T-helper 9 cell (primary cell): ENCODE results near the gene LRRC3.
"Not testable (repeated sequence)": the region's sequence is repeated elsewhere in the genome, so short reads cannot be mapped to it uniquely, and the experiment has no call there.

Experiments
- DNase-seq: peaks from one replicate; pipeline ENCODE4 v3.0.0-alpha.2; 2020

Gene LRRC3

DNA sequence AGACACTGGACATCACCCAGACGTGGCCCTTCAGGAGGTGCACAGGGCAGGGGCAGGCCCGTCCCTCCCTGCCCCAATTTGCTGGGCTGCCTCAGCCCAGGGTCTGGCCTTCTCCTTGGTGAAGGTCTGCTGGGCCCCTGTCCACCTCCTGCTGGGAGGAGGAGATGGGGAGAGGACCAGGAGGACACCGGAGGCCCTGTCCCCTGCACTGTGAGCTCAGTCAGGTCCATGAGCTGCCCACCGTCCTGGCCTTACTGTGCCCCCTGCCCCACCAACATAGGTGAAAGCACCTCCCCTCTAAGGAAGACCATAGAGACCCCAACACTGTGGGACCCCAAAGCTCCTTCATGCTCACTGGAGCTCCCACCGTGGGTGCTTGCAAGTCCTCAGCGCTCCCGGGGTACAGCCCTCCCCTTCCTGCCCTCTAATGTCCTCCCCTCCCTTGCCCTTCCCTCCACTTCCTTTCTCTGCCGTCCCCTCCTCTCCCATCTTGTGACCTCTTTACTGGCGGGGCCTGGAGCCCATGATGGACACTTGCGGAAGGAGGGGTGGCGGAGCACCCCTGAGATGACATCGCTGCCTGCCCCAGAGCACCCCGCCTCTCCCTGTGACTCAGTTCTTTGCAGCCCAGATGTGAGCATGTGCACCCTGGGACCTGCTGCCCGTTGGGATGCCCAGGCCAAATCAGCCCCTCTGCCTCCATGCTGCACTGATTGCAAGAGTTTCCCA lies 4.6 kb downstream of the LRRC3 start:
- no peak for DNase-seq

DNA sequence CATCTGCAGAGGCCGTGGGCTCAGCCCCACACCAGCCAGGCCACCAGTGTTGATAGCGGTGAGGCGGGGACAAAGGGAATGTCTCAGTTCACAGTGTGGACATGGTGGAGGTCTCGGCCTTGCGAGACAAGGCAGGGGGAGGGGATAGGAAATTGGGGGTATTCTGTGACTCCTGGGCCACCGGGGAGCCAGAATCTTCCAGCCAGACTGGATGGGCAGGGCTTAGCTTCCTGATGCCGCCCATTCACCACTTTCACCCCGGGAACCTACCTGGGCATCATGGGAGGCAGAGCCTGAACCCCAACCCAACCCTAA lies 5.1 kb downstream of the LRRC3 start:
- DNase-seq: no peak

- no peak for DNase-seq
These were observed 5.7 kb downstream of the LRRC3 start for GRCh38 chr21:44461005-44461404.

DNA sequence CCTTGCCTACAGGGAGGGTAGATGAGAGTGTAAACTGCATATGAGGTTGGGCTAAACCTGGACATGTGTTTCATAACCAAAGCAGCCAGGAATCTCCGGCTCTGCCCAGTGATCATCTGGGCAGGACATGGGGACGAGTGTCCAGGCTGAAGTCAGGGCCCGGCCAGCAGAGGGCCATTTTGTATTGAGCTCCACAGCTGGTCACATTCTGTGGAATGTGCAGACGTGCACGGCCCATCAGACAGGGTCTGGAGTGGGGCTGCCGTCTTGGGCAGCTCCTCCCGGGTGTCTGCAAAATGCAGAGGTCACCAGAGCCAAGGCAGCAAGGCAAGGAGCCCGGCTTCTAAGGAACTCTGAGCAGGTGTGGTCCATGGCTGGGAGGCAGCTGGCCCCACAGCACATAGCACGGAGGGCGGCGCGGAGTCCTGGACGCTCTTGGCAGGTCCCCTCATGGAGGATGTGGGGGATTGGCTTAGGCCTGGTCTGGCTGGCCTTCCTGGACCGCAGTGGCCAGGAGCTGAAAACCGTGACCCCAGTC lies 6.2 kb downstream of the LRRC3 start:
- DNase-seq: no peak

DNA sequence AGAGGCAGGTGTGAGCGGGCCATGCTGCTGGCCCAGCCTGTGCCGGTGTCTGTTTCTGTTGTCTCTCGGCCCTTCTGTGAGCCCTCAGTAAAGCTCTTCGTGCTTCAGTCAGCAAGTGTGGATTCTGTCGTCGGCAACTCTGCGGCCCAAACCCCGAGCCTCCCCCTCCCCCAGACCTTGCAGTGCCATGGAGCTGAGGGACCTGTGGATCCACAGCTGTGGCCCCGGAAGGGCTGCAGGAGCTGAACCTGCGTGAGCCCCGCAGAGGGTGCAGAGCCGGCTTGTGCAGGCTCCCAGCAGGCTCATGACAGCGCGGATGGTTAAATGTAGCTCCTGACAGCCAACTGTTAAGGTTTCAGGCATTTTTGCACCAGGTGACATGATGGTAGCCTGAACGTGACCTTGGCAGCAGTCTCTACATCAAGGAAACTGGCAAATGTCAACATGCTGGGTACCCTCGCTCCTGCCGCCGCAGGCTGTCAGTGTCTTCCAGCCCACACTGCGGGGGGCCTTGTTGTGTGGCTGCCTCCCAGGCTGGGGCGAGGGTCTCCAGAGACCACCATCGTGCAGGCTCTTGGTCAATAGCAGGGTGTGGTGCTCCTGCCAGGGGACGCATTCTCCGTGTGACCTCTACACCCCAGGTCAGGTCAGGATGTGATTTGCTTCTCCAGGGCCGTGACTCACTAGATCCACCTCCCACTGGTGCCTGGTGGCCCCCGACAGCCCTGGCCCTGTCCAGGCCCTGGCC lies 7.0 kb downstream of the LRRC3 start:
- DNase-seq: no peak

GRCh38 chr21:44462834-44463200 lies 7.5 kb downstream of the LRRC3 start:
- DNase-seq: no peak

- DNase-seq: no peak
These were observed 8.4 kb downstream of the LRRC3 start for GRCh38 chr21:44463724-44464123.

- no peak for DNase-seq
These were observed 9.0 kb downstream of the LRRC3 start for GRCh38 chr21:44464351-44464750.

GRCh38 chr21:44466351-44466954 lies 11.1 kb downstream of the LRRC3 start:
- DNase-seq: no peak

DNA sequence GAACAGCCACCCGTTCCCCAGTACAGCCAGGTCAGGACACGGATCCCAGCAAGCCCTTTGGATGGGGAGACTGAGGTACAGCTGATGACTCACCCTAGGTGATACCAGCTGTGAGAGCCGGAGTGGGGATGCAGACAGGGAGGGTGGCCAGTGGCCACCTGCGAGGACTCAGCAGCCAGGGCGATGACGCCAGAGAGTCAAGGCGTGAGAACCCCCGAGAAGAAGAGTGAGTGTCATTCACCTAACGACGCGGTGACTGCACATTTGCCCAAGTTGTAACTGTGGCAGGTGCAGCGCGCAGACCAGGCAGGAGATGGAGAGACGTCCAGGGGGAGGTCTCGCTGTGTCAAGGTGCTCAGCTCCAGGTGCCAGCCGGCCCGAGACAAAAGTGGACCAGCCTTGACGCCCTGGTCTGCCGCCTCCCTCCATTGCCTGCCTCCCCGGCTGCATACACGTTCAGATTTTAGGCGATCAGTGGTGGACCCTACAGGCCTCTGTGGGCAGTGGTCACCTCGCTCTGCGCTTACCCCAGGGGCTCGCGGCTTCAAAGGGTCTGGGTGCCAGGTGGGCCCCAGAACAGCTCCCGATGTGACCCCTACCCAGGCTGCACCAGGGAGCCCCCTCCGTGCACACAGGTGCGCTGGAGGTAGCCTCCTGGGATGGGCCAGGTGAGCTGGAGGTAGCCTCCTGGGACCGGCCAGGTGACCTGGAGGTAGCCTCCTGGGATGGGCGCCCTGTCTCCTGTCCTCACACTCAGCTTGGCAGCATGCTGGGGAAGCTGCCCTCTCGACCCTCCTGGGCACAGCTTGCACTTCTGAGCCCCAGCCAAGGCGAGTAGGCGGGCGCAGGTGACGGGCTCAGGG lies 11.9 kb downstream of the LRRC3 start:
- DNase-seq: no peak

- no peak for DNase-seq
These were observed 12.5 kb downstream of the LRRC3 start for GRCh38 chr21:44467859-44468195.

- no peak for DNase-seq
These were observed 16.0 kb downstream of the LRRC3 start for GRCh38 chr21:44471341-44471740.

DNA sequence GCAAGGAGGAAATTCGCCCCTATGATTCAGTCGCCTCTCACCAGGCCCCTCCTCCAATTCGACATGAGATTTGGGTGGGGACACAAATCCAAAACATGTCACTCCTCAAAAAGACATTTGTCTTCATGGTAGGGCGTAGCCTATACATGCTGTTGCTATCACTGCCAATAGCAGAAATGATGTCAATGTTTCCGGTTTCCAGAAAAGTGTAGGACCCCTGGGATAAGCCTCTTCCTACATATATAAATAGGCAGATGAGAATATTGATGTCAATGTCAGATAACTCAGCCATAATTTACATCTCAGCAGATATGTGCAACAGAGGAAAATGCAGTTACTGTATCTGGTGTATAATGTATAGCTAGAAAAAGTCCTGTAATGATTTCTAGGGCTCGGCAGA lies 16.7 kb downstream of the LRRC3 start:
- DNase-seq: no peak

DNA sequence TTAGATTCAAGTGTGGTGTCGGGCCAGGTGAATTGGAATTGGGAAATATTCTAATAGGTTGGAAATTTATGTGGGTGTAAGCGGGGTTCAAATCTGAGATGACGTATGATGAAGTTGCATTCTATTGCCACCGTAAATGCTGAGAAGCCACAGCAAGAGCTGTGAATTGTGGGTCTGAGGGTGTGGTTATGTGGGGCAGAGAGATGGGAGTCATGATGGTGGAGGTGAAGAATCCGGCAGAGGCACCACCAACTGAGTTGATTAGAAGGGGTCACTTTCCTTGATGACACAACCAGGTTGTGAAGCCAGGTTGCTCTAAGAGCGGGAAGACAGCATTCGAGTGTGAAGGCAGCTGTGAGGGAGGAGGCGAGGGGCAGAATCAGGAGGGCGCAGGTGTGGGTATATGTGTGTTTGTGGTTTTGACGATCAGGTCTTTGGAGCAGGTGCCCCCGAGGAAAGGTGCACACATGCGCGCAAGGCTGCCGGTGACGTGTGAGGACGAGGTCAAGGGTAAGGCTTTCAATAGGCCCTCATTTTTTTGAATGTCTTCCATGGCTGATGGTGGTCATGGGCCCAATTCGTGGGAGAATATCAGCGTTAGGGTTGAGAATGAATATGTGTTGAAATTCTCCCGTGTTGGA lies 18.7 kb downstream of the LRRC3 start:
- DNase-seq: no peak

DNA sequence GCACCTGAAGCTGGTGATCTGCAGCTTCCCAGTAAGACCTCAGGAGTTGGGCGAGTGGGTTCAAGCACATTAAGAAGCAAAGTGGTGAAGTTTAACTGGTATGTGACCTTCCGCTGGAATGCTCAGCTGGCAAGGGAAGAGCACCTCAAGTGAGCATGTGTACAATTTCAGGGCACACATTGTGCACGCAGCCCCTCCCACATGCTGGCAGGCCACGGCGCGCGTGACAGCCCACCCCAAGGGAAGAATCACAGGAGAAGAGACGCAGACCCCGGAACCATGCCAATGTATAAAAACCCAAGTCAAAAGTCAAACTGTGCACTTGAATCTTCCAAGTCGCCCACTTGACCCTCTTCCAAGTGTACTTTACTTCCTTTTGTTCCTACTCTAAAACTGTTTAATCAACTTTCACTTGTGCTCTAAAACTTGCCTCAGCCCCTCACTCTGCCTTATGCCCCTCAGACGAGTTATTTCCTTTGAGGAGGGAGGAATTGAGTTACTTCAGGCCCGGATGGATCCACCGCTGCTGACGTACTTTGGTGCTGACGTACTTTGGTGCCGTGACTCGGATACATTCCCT lies 20.0 kb downstream of the LRRC3 start:
- no peak for DNase-seq

GRCh38 chr21:44477131-44477530 lies 21.8 kb downstream of the LRRC3 start:
- no peak for DNase-seq

DNA sequence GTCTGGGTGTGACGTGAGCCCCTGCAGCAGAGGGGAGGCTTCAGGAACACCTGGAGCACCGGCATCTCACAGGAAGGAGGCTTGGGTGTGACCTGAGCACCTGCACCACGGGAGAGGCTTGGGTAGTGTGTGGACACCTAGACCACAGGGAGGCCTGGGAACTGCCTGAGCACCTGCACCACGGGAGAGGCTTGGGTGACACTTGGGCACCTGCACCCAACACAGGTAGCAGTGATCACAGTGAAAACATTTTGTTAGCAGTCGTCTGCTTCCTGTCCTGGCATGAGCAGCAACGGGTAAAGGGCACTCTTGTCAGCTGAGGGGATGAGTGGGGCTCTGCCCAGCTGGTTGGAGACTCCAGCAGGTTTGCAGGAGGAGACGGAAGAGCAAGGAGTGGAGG lies 22.4 kb downstream of the LRRC3 start:
- no peak for DNase-seq

DNA sequence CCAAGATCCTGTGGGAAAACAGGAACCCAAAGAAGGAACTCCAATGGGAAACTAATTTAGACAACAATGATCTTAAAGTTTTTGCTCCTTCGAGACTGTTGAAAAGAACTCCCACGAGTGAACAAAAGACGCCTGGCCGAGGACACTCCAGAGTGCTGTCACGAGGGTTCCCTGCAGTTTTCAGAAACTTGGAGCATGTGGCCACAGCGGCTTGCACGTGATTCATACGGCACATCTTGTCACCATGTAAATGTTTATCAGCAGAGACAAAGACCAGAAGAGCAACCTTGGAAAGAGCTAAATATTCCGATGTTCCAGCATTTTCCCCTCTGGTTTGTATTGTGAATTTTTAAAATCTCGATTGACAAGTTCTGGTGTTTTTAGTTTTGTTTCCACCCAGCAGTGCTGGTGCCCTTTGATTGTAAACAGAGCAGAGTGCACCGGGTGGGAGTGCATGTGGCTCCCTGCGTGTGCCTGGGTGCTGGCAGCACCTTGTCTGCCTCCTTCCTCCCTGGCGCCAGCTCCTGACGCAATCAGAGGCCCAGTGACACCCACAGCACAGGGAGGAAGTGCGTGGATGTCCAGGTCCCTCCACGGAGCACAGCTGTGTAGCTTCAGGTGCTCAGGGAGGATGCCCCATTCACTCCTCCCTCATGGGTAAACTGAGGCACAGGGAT lies 23.0 kb downstream of the LRRC3 start:
- no peak for DNase-seq

DNA sequence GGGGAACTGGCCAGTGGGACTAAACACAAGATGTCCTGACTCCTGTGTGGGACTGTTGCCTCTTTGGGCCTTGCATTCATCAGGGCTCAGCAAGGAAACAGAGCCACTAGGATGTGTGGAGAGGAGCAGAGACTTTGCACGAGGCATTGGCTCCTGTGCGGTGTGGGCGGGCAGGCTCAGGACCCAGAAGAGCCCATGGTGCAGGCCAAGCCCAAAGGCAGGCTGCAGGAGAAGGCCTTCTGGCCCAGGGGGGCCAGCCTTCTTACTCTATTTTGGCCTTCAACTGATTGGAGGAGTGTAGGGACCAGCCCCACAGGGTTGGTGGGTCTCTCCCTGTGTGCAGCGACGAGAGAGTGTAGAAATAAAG lies 23.5 kb downstream of the LRRC3 start:
- no peak for DNase-seq

DNA sequence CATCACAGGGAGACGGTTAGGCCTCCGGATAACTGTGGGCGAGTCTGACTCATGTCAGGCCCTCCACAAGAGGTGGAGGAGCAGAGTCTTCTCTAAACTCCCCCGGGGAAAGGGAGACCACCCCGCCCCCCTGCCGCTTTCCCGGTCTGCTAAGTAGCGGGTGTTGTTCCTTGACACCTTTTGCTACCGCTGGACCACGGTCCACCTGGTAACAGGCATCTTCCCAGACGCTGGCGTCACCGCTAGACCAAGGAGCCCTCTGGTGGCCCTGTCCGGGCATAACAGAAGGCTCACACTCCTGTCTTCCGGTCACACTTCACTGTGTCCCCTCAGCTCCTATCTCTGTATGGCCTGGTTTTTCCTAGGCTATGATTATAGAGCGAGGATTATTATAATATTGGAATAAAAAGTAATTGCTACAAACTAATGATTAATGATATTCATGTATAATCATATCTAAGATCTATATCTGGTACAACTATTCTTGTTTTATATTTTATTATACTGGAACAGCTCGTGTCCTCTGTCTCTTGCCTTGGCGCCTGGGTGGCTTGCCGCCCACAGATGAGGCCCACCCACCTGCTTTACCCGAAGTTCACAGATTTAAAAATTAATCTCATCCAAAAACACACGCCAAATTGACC lies 24.4 kb downstream of the LRRC3 start:
- not testable (repeated sequence) for DNase-seq
